GM23338 (cell line): ENCODE data around the gene UNC13C. TPM values are rescaled to one million over a fixed set of nuclear protein-coding genes. Genes with fewer than 3 reads are reported as not detected.

Source experiments
- ATAC-seq: fragments of 200-7000 bp; cut with Tn5 transposase; 3 replicates; pipeline ENCODE4 v1.9.1; 2020
- DNase-seq: peaks from one replicate; pipeline ENCODE4 v3.0.0-alpha.2; 2015; ENCODE audit warnings: low spot score
- H2AFZ ChIP-seq: fragments of 200-600 bp; sonication (generic); 2 replicates; pipeline ENCODE4 v1.8.0; 2016; ENCODE audit warnings: antibody characterized with exemption, mild to moderate bottlenecking, moderate library complexity
- H3F3A ChIP-seq: fragments of 200-600 bp; sonication (generic); replicated peaks from 2 replicates; pipeline ENCODE4 v1.8.0; 2017; ENCODE audit warnings: antibody characterized with exemption, mixed run types, low read depth
- H3K27ac ChIP-seq: fragments of 200-600 bp; sonication (generic); 2 replicates; pipeline ENCODE4 v1.6.1; 2016; ENCODE audit warnings: low read depth
- H3K27me3 ChIP-seq: fragments of 200-600 bp; sonication (generic); 2 replicates; pipeline ENCODE4 v1.8.0; 2016; ENCODE audit warnings: mild to moderate bottlenecking, mixed run types, moderate library complexity; ENCODE audit not compliant: insufficient read depth
- H3K36me3 ChIP-seq: fragments of 200-600 bp; sonication (generic); 2 replicates; pipeline ENCODE4 v1.8.0; 2016; ENCODE audit warnings: mild to moderate bottlenecking; ENCODE audit not compliant: insufficient read depth
- H3K4me1 ChIP-seq: fragments of 200-600 bp; sonication (generic); 2 replicates; pipeline ENCODE4 v1.8.0; 2016; ENCODE audit warnings: mild to moderate bottlenecking, moderate library complexity; ENCODE audit not compliant: insufficient read depth
- H3K4me2 ChIP-seq: fragments of 200-600 bp; sonication (generic); 2 replicates; pipeline ENCODE4 v1.7.1; 2017; ENCODE audit warnings: mixed run types
- H3K4me3 ChIP-seq: fragments of 200-600 bp; sonication (generic); 2 replicates; pipeline ENCODE4 v1.6.1; 2016; ENCODE audit warnings: mixed run types
- H3K79me2 ChIP-seq: fragments of 200-600 bp; sonication (generic); replicated peaks from 2 replicates; pipeline ENCODE4 v1.8.0; 2017; ENCODE audit warnings: mild to moderate bottlenecking; ENCODE audit not compliant: insufficient read depth
- H3K9me2 ChIP-seq: fragments of 200-600 bp; sonication (generic); 2 replicates; pipeline ENCODE4 v1.8.0; 2017; ENCODE audit not compliant: insufficient read depth
- H4K20me1 ChIP-seq: fragments of 200-600 bp; sonication (generic); replicated peaks from 2 replicates; pipeline ENCODE4 v1.8.0; 2017; ENCODE audit warnings: mild to moderate bottlenecking; ENCODE audit not compliant: insufficient read depth
- H3K27ac Mint-ChIP-seq: 2 replicates; pipeline ENCODE4 v1.8.0; 2020; ENCODE audit warnings: inconsistent platforms, mild to moderate bottlenecking, moderate library complexity, mixed read lengths
- H3K27me3 Mint-ChIP-seq: 3 replicates; pipeline ENCODE4 v1.8.0; 2022; ENCODE audit warnings: low read depth, mild to moderate bottlenecking, moderate library complexity, mixed read lengths, inconsistent platforms; ENCODE audit not compliant: insufficient read depth, poor library complexity
- H3K36me3 Mint-ChIP-seq: 3 replicates; pipeline ENCODE4 v1.8.0; 2021; ENCODE audit warnings: low read depth, mild to moderate bottlenecking, inconsistent platforms, moderate library complexity, mixed read lengths
- H3K4me1 Mint-ChIP-seq: 3 replicates; pipeline ENCODE4 v1.8.0; 2020; ENCODE audit warnings: mild to moderate bottlenecking, inconsistent platforms, mixed read lengths
- H3K4me3 Mint-ChIP-seq: 3 replicates; pipeline ENCODE4 v1.8.0; 2021; ENCODE audit warnings: moderate library complexity, mild to moderate bottlenecking, inconsistent platforms, mixed read lengths
- H3K9me3 Mint-ChIP-seq: 3 replicates; pipeline ENCODE4 v1.8.0; 2020; ENCODE audit warnings: moderate library complexity, mild to moderate bottlenecking, inconsistent platforms, mixed read lengths
- CREB1 ChIP-seq: fragments of 250-450 bp; sonication (Bioruptor Pico); IDR thresholded peaks from 2 replicates; pipeline ENCODE4 v1.5.0; 2020; ENCODE audit warnings: low read depth, mild to moderate bottlenecking, moderate library complexity
- EZH2 ChIP-seq: fragments of 200-600 bp; sonication (generic); IDR thresholded peaks from one replicate; pipeline ENCODE4 v1.8.0; 2017; ENCODE audit warnings: antibody characterized with exemption, mild to moderate bottlenecking, low read depth; ENCODE audit not compliant: unreplicated experiment
- EZH2phosphoT487 ChIP-seq: fragments of 200-600 bp; sonication (generic); IDR thresholded peaks from one replicate; pipeline ENCODE4 v1.8.1; 2018; ENCODE audit warnings: antibody characterized with exemption; ENCODE audit not compliant: unreplicated experiment
- JUNB ChIP-seq: IDR thresholded peaks from one replicate; pipeline ENCODE4 v1.6.1; 2016; ENCODE audit warnings: antibody characterized with exemption; ENCODE audit not compliant: unreplicated experiment
- NANOG ChIP-seq: IDR thresholded peaks from 2 replicates; pipeline ENCODE4 v1.6.1; 2016; ENCODE audit warnings: antibody characterized with exemption, borderline replicate concordance
- POLR2AphosphoS5 ChIP-seq: IDR thresholded peaks from 2 replicates; pipeline ENCODE4 v1.6.1; 2016; ENCODE audit warnings: antibody characterized with exemption, low read depth
- STAT1 ChIP-seq: IDR thresholded peaks from one replicate; pipeline ENCODE4 v1.6.1; 2016; ENCODE audit warnings: antibody characterized with exemption; ENCODE audit not compliant: unreplicated experiment
- ZNF114 ChIP-seq: fragments of 250-450 bp; sonication (Bioruptor Pico); IDR thresholded peaks from 2 replicates; pipeline ENCODE4 v1.5.0; 2020; ENCODE audit warnings: mild to moderate bottlenecking, moderate library complexity
- ZNF331 ChIP-seq: fragments of 250-450 bp; sonication (Bioruptor Pico); IDR thresholded peaks from 2 replicates; pipeline ENCODE4 v1.5.0; 2020; ENCODE audit warnings: low read depth, mild to moderate bottlenecking, moderate library complexity
- polyA plus RNA-seq: library from polyadenylated mRNA; unstranded; fragments of >200 nt; fragmentation: Nextera tagmentation; extraction: Ambion mirVana; gene quantifications from 2 replicates; pipeline ENCODE4 v1.2.1, GENCODE V29; 2016
- total RNA-seq: library from RNA; depleted of rRNA; stranded (reverse); fragments of >200 nt; shearing (Covaris generic); gene quantifications from 2 replicates; pipeline ENCODE4 v1.2.3, GENCODE V29; 2014
- TF ChIP-seq, protein P1 (sequence below): IDR thresholded peaks from one replicate; pipeline ENCODE4 v1.6.1; 2018; ENCODE audit warnings: antibody characterized with exemption; ENCODE audit not compliant: unreplicated experiment
- TF ChIP-seq, protein P2 (sequence below): fragments of 250-450 bp; sonication (Bioruptor Pico); IDR thresholded peaks from 2 replicates; pipeline ENCODE4 v1.5.0; 2020; ENCODE audit warnings: mild to moderate bottlenecking, moderate library complexity
- TF ChIP-seq, protein P3 (sequence below), 2 experiments: fragments of 200-600 bp in 1 of 2; sonication (generic) in 1 of 2; conservative IDR thresholded peaks; 2 replicates each; pipeline versions ENCODE4 v1.5.1 to v1.6.1; 2016 to 2017; ENCODE audit warnings: antibody characterized with exemption in 2 of 2, low read depth in 2 of 2, mild to moderate bottlenecking in 2 of 2, moderate library complexity in 1 of 2

UNC13C gene
- total and polyA plus RNA-seq, 2 experiments from 2014 or later: 0.03 TPM; not detected in 1

DNA sequence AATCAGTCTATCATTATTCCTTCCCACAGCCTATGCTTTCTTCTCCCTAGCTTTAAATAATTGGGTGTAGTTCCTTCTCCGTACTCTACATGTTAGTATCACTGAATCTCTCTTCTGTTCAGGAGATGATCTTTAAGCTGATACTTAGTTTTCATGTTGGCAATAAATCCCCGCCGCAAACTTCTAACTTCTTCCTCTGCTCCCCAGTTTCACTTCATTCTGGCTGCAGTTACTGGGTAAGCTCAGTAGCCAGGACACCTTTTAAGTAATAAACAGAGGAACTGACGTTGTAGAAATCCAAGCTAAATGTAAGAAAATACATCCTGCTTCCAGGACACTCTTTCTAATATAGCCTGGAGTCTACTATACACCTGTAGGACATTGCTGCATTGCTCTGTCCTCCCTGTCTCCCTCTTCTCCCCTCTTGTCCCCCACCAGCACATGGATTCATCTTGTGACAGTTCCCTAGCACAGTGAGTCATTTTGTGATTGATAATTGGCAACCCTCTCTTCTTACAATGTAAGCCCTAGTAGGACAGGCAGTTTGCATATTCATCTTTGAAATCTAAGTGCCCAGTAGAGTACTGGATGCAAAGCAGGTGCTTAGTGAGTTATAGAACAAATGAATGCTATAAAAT, 598.2 kb downstream of the UNC13C start:
- no peak overlapping the region for H2AFZ ChIP-seq
- H3K4me1 ChIP-seq: no peaks in the 10 kb centered on the region
- H3K27me3 Mint-ChIP-seq: peaks cover 5% of the 10 kb centered on the region
- H3K36me3 ChIP-seq: no peaks in the 10 kb centered on the region
- no peaks in the 10 kb centered on the region for H3K79me2 ChIP-seq
- H3K36me3 Mint-ChIP-seq: no peaks in the 10 kb centered on the region
- DNase-seq: no peak
- H3K4me1 Mint-ChIP-seq: no peaks in the 10 kb centered on the region
- ATAC-seq: no peak
- no peaks in the 10 kb centered on the region for H3F3A ChIP-seq
- no peak overlapping the region for H3K27ac Mint-ChIP-seq
- no peak overlapping the region for H3K27ac ChIP-seq
- TF ChIP-seq EZH2 (no peak), POLR2AphosphoS5 (no peak), ZNF331 (CRISPR knock-in tag) (no peak), NANOG (no peak), EZH2phosphoT487 (no peak), CREB1 (CRISPR knock-in tag) (no peak), JUNB (no peak), STAT1 (no peak), ZNF114 (CRISPR knock-in tag) (no peak)
- TF ChIP-seq, protein P1, sequence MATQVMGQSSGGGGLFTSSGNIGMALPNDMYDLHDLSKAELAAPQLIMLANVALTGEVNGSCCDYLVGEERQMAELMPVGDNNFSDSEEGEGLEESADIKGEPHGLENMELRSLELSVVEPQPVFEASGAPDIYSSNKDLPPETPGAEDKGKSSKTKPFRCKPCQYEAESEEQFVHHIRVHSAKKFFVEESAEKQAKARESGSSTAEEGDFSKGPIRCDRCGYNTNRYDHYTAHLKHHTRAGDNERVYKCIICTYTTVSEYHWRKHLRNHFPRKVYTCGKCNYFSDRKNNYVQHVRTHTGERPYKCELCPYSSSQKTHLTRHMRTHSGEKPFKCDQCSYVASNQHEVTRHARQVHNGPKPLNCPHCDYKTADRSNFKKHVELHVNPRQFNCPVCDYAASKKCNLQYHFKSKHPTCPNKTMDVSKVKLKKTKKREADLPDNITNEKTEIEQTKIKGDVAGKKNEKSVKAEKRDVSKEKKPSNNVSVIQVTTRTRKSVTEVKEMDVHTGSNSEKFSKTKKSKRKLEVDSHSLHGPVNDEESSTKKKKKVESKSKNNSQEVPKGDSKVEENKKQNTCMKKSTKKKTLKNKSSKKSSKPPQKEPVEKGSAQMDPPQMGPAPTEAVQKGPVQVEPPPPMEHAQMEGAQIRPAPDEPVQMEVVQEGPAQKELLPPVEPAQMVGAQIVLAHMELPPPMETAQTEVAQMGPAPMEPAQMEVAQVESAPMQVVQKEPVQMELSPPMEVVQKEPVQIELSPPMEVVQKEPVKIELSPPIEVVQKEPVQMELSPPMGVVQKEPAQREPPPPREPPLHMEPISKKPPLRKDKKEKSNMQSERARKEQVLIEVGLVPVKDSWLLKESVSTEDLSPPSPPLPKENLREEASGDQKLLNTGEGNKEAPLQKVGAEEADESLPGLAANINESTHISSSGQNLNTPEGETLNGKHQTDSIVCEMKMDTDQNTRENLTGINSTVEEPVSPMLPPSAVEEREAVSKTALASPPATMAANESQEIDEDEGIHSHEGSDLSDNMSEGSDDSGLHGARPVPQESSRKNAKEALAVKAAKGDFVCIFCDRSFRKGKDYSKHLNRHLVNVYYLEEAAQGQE: no peak
- TF ChIP-seq, protein P2, sequence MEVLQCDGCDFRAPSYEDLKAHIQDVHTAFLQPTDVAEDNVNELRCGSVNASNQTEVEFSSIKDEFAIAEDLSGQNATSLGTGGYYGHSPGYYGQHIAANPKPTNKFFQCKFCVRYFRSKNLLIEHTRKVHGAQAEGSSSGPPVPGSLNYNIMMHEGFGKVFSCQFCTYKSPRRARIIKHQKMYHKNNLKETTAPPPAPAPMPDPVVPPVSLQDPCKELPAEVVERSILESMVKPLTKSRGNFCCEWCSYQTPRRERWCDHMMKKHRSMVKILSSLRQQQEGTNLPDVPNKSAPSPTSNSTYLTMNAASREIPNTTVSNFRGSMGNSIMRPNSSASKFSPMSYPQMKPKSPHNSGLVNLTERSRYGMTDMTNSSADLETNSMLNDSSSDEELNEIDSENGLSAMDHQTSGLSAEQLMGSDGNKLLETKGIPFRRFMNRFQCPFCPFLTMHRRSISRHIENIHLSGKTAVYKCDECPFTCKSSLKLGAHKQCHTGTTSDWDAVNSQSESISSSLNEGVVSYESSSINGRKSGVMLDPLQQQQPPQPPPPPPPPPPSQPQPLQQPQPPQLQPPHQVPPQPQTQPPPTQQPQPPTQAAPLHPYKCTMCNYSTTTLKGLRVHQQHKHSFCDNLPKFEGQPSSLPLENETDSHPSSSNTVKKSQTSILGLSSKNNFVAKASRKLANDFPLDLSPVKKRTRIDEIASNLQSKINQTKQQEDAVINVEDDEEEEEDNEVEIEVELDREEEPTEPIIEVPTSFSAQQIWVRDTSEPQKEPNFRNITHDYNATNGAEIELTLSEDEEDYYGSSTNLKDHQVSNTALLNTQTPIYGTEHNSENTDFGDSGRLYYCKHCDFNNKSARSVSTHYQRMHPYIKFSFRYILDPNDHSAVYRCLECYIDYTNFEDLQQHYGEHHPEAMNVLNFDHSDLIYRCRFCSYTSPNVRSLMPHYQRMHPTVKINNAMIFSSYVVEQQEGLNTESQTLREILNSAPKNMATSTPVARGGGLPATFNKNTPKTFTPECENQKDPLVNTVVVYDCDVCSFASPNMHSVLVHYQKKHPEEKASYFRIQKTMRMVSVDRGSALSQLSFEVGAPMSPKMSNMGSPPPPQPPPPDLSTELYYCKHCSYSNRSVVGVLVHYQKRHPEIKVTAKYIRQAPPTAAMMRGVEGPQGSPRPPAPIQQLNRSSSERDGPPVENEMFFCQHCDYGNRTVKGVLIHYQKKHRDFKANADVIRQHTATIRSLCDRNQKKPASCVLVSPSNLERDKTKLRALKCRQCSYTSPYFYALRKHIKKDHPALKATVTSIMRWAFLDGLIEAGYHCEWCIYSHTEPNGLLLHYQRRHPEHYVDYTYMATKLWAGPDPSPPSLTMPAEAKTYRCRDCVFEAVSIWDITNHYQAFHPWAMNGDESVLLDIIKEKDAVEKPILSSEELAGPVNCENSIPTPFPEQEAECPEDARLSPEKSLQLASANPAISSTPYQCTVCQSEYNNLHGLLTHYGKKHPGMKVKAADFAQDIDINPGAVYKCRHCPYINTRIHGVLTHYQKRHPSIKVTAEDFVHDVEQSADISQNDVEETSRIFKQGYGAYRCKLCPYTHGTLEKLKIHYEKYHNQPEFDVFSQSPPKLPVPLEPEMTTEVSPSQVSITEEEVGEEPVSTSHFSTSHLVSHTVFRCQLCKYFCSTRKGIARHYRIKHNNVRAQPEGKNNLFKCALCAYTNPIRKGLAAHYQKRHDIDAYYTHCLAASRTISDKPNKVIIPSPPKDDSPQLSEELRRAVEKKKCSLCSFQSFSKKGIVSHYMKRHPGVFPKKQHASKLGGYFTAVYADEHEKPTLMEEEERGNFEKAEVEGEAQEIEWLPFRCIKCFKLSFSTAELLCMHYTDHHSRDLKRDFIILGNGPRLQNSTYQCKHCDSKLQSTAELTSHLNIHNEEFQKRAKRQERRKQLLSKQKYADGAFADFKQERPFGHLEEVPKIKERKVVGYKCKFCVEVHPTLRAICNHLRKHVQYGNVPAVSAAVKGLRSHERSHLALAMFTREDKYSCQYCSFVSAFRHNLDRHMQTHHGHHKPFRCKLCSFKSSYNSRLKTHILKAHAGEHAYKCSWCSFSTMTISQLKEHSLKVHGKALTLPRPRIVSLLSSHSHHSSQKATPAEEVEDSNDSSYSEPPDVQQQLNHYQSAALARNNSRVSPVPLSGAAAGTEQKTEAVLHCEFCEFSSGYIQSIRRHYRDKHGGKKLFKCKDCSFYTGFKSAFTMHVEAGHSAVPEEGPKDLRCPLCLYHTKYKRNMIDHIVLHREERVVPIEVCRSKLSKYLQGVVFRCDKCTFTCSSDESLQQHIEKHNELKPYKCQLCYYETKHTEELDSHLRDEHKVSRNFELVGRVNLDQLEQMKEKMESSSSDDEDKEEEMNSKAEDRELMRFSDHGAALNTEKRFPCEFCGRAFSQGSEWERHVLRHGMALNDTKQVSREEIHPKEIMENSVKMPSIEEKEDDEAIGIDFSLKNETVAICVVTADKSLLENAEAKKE: no peak
- TF ChIP-seq, protein P3, sequence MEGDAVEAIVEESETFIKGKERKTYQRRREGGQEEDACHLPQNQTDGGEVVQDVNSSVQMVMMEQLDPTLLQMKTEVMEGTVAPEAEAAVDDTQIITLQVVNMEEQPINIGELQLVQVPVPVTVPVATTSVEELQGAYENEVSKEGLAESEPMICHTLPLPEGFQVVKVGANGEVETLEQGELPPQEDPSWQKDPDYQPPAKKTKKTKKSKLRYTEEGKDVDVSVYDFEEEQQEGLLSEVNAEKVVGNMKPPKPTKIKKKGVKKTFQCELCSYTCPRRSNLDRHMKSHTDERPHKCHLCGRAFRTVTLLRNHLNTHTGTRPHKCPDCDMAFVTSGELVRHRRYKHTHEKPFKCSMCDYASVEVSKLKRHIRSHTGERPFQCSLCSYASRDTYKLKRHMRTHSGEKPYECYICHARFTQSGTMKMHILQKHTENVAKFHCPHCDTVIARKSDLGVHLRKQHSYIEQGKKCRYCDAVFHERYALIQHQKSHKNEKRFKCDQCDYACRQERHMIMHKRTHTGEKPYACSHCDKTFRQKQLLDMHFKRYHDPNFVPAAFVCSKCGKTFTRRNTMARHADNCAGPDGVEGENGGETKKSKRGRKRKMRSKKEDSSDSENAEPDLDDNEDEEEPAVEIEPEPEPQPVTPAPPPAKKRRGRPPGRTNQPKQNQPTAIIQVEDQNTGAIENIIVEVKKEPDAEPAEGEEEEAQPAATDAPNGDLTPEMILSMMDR (conservative IDR thresholded peaks at IDR 0.05; ENCODE audit: low read depth in 2 of 2): no peak
- H4K20me1 ChIP-seq: no peaks in the 10 kb centered on the region
- H3K27me3 ChIP-seq: no peaks in the 10 kb centered on the region
- no peak overlapping the region for H3K4me2 ChIP-seq
- peaks cover 54% of the 10 kb centered on the region for H3K9me3 Mint-ChIP-seq
- no peaks in the 10 kb centered on the region for H3K9me2 ChIP-seq
- no peak overlapping the region for H3K4me3 Mint-ChIP-seq
- no peak overlapping the region for H3K4me3 ChIP-seq
